HepG2 (cell line): ENCODE results near the gene PCIF1. TPM values are rescaled to one million over a fixed set of nuclear protein-coding genes. Genes with fewer than 3 reads are reported as not detected.
A peak's percentile ranks its signal among the peaks of the same experiment; 100 is the strongest.

Experiments
- AGO1 ChIP-seq: fragments of 200-400 bp; formaldehyde crosslinking; IDR thresholded peaks from 2 replicates; pipeline ENCODE4 v1.6.1; 2017; ENCODE audit warnings: mild to moderate bottlenecking, low read depth, low read length, moderate library complexity; ENCODE audit not compliant: poor library complexity, severe bottlenecking
- AGO2 ChIP-seq: fragments of 200-400 bp; formaldehyde crosslinking; optimal IDR thresholded peaks from 2 replicates; pipeline ENCODE3; 2017; ENCODE audit warnings: mild to moderate bottlenecking, low read depth, low read length, moderate library complexity
- ERF ChIP-seq: IDR thresholded peaks from 2 replicates; pipeline ENCODE4 v1.6.1; 2018; ENCODE audit warnings: missing biosample characterization, missing genetic modification reagents
- KMT2A ChIP-seq: sonication (generic); formaldehyde crosslinking; IDR thresholded peaks from 2 replicates; pipeline ENCODE4 v1.4.0; 2020; ENCODE audit warnings: missing genetic modification reagents
- MED8 ChIP-seq: sonication (generic); formaldehyde crosslinking; IDR thresholded peaks from 2 replicates; pipeline ENCODE4 v1.8.1; 2023; ENCODE audit warnings: mild to moderate bottlenecking, missing genetic modification reagents; ENCODE audit not compliant: insufficient replicate concordance
- NKX3-1 ChIP-seq: sonication (generic); formaldehyde crosslinking; IDR thresholded peaks from 2 replicates; pipeline ENCODE4 v1.5.0; 2020; ENCODE audit warnings: missing genetic modification reagents
- NRL ChIP-seq: sonication (generic); formaldehyde crosslinking; IDR thresholded peaks from 2 replicates; pipeline ENCODE4 v1.5.0; 2020; ENCODE audit warnings: missing genetic modification reagents, mild to moderate bottlenecking, moderate library complexity, borderline replicate concordance
- RXRA ChIP-seq: sonication (generic); formaldehyde crosslinking; IDR thresholded peaks from 2 replicates; pipeline ENCODE4 v1.5.1; 2020; ENCODE audit warnings: missing genetic modification reagents
- SMAD1 ChIP-seq: sonication (generic); formaldehyde crosslinking; IDR thresholded peaks from 2 replicates; pipeline ENCODE4 v1.4.0; 2020; ENCODE audit warnings: missing genetic modification reagents, low read depth, mild to moderate bottlenecking, borderline replicate concordance
- WIZ ChIP-seq: sonication (generic); formaldehyde crosslinking; IDR thresholded peaks from 2 replicates; pipeline ENCODE4 v1.5.1; 2020; ENCODE audit warnings: mild to moderate bottlenecking, missing genetic modification reagents
- ZBTB7B ChIP-seq: sonication (generic); formaldehyde crosslinking; IDR thresholded peaks from 2 replicates; pipeline ENCODE4 v1.4.0; 2020; ENCODE audit warnings: missing genetic modification reagents
- ZC3H4 ChIP-seq: sonication (generic); formaldehyde crosslinking; IDR thresholded peaks from 2 replicates; pipeline ENCODE4 v1.4.0; 2020; ENCODE audit warnings: missing genetic modification reagents, borderline replicate concordance
- ZNF33A ChIP-seq: sonication (generic); formaldehyde crosslinking; IDR thresholded peaks from 2 replicates; pipeline ENCODE4 v1.5.1; 2020; ENCODE audit warnings: missing genetic modification reagents, mild to moderate bottlenecking, moderate library complexity, borderline replicate concordance
- ZNF607 ChIP-seq: sonication (generic); formaldehyde crosslinking; IDR thresholded peaks from 2 replicates; pipeline ENCODE4 v1.5.1; 2020; ENCODE audit warnings: missing genetic modification reagents, mild to moderate bottlenecking, borderline replicate concordance
- ZSCAN31 ChIP-seq: sonication (generic); formaldehyde crosslinking; IDR thresholded peaks from 2 replicates; pipeline ENCODE4 v1.5.0; 2020; ENCODE audit warnings: low read depth, mild to moderate bottlenecking, missing genetic modification reagents
- polyA plus RNA-seq, 8 experiments: library from polyadenylated mRNA; depleted of rRNA in 3 of 8; stranded (reverse) in 7 of 8; unstranded in 1 of 8; fragments of >200 nt; fragmentation: Illumina TruSeq in 4 of 8; extraction: Trizol in 4 of 8; gene quantifications; 2 replicates each; pipeline versions ENCODE4 v1.2.1 to v1.2.3, GENCODE V29; 2011 to 2016; ENCODE audit warnings: low read depth in 4 of 8, missing spikeins in 1 of 8, mixed read lengths in 1 of 8; ENCODE audit not compliant: insufficient read depth in 1 of 8
- total RNA-seq, 5 experiments: library from RNA; depleted of rRNA; stranded (reverse); fragments of >200 nt; fragmentation: Illumina TruSeq; extraction: Trizol; gene quantifications; 2 replicates each; pipeline ENCODE4 v1.2.3, GENCODE V29; 2016; ENCODE audit warnings: low read depth in 1 of 5
- TF ChIP-seq, protein P1 (sequence below): IDR thresholded peaks from 2 replicates; pipeline ENCODE4 v1.6.1; 2012; ENCODE audit warnings: low read length, improper control_type of control experiment
- TF ChIP-seq, protein P2 (sequence below): IDR thresholded peaks from 2 replicates; pipeline ENCODE4 v1.6.1; 2012; ENCODE audit warnings: inconsistent platforms
- TF ChIP-seq, protein P3 (sequence below): IDR thresholded peaks from 2 replicates; pipeline ENCODE4 v1.6.1; 2016; ENCODE audit warnings: low read depth, control low read depth
- TF ChIP-seq, protein P4 (sequence below): sonication (generic); formaldehyde crosslinking; IDR thresholded peaks from 2 replicates; pipeline ENCODE4 v1.5.0; 2020; ENCODE audit warnings: missing genetic modification reagents
- TF ChIP-seq, protein P5 (sequence below): sonication (generic); formaldehyde crosslinking; IDR thresholded peaks from 2 replicates; pipeline ENCODE4 v1.5.1; 2020; ENCODE audit warnings: mild to moderate bottlenecking, missing genetic modification reagents, moderate library complexity

PCIF1 gene
- total and polyA plus RNA-seq, 2 of the 13 experiments (the other 11 are each of a cell fraction or from before 2014, with no cell fraction given): 20.9 to 24.4 TPM

DNA sequence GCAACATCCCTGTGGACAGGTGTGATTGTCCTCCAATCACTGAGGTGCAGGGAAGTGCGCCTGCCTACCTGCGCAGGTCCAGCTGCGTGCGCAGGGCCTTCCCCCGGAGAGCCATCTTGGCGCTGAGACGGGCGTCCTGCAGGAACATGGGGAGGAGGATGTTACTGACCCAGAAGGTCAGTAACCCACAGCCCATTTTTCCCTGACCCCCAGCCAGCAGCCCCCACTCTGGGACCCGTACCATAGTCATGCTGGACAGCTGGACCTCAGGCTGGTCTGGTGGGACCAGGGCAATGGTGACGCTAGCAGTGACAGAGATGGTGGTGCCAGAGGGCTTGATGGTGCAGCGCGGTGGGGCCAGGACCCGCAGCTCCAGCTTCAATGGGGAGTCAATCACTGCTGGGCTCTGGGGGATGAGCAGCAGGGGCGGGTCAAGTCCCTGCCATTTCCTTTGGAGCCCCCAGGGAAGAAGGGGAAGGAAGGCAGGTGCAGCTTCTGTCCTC lies 32.2 kb upstream of the PCIF1 start (continued):
- TF ChIP-seq AGO1 (peak; percentile 55), ZNF33A (CRISPR knock-in tag) (no peak), ZC3H4 (peak; percentile 19; the same call in 1 of the 2 replicates), MED8 (CRISPR knock-in tag) (no peak), SMAD1 (0 out of 2 replicates have a peak, but pooled peaks have one; percentile 62), KMT2A (CRISPR knock-in tag) (no peak), ZBTB7B (CRISPR knock-in tag) (no peak), NRL (CRISPR knock-in tag) (peak; percentile 75; the same call in 1 of the 2 replicates), NKX3-1 (CRISPR knock-in tag) (no peak), ERF (CRISPR knock-in tag) (no peak), AGO2 (peak; percentile 93), ZNF607 (no peak), ZSCAN31 (no peak), RXRA (CRISPR knock-in tag) (no peak; the same call in 1 of the 2 replicates), WIZ (no peak)
- TF ChIP-seq, protein P1, sequence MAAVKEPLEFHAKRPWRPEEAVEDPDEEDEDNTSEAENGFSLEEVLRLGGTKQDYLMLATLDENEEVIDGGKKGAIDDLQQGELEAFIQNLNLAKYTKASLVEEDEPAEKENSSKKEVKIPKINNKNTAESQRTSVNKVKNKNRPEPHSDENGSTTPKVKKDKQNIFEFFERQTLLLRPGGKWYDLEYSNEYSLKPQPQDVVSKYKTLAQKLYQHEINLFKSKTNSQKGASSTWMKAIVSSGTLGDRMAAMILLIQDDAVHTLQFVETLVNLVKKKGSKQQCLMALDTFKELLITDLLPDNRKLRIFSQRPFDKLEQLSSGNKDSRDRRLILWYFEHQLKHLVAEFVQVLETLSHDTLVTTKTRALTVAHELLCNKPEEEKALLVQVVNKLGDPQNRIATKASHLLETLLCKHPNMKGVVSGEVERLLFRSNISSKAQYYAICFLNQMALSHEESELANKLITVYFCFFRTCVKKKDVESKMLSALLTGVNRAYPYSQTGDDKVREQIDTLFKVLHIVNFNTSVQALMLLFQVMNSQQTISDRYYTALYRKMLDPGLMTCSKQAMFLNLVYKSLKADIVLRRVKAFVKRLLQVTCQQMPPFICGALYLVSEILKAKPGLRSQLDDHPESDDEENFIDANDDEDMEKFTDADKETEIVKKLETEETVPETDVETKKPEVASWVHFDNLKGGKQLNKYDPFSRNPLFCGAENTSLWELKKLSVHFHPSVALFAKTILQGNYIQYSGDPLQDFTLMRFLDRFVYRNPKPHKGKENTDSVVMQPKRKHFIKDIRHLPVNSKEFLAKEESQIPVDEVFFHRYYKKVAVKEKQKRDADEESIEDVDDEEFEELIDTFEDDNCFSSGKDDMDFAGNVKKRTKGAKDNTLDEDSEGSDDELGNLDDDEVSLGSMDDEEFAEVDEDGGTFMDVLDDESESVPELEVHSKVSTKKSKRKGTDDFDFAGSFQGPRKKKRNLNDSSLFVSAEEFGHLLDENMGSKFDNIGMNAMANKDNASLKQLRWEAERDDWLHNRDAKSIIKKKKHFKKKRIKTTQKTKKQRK: no peak
- TF ChIP-seq, protein P2, sequence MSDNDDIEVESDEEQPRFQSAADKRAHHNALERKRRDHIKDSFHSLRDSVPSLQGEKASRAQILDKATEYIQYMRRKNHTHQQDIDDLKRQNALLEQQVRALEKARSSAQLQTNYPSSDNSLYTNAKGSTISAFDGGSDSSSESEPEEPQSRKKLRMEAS: no peak
- TF ChIP-seq, protein P3, sequence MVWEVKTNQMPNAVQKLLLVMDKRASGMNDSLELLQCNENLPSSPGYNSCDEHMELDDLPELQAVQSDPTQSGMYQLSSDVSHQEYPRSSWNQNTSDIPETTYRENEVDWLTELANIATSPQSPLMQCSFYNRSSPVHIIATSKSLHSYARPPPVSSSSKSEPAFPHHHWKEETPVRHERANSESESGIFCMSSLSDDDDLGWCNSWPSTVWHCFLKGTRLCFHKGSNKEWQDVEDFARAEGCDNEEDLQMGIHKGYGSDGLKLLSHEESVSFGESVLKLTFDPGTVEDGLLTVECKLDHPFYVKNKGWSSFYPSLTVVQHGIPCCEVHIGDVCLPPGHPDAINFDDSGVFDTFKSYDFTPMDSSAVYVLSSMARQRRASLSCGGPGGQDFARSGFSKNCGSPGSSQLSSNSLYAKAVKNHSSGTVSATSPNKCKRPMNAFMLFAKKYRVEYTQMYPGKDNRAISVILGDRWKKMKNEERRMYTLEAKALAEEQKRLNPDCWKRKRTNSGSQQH (CRISPR knock-in tag): no peak
- TF ChIP-seq, protein P4, sequence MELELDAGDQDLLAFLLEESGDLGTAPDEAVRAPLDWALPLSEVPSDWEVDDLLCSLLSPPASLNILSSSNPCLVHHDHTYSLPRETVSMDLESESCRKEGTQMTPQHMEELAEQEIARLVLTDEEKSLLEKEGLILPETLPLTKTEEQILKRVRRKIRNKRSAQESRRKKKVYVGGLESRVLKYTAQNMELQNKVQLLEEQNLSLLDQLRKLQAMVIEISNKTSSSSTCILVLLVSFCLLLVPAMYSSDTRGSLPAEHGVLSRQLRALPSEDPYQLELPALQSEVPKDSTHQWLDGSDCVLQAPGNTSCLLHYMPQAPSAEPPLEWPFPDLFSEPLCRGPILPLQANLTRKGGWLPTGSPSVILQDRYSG (CRISPR knock-in tag): no peak
- TF ChIP-seq, protein P5, sequence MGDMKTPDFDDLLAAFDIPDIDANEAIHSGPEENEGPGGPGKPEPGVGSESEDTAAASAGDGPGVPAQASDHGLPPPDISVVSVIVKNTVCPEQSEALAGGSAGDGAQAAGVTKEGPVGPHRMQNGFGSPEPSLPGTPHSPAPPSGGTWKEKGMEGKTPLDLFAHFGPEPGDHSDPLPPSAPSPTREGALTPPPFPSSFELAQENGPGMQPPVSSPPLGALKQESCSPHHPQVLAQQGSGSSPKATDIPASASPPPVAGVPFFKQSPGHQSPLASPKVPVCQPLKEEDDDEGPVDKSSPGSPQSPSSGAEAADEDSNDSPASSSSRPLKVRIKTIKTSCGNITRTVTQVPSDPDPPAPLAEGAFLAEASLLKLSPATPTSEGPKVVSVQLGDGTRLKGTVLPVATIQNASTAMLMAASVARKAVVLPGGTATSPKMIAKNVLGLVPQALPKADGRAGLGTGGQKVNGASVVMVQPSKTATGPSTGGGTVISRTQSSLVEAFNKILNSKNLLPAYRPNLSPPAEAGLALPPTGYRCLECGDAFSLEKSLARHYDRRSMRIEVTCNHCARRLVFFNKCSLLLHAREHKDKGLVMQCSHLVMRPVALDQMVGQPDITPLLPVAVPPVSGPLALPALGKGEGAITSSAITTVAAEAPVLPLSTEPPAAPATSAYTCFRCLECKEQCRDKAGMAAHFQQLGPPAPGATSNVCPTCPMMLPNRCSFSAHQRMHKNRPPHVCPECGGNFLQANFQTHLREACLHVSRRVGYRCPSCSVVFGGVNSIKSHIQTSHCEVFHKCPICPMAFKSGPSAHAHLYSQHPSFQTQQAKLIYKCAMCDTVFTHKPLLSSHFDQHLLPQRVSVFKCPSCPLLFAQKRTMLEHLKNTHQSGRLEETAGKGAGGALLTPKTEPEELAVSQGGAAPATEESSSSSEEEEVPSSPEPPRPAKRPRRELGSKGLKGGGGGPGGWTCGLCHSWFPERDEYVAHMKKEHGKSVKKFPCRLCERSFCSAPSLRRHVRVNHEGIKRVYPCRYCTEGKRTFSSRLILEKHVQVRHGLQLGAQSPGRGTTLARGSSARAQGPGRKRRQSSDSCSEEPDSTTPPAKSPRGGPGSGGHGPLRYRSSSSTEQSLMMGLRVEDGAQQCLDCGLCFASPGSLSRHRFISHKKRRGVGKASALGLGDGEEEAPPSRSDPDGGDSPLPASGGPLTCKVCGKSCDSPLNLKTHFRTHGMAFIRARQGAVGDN: peak; percentile 27
